ENCODE results near the gene TTPAL.

TTPAL gene, protein sequence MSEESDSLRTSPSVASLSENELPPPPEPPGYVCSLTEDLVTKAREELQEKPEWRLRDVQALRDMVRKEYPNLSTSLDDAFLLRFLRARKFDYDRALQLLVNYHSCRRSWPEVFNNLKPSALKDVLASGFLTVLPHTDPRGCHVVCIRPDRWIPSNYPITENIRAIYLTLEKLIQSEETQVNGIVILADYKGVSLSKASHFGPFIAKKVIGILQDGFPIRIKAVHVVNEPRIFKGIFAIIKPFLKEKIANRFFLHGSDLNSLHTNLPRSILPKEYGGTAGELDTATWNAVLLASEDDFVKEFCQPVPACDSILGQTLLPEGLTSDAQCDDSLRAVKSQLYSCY

DNA sequence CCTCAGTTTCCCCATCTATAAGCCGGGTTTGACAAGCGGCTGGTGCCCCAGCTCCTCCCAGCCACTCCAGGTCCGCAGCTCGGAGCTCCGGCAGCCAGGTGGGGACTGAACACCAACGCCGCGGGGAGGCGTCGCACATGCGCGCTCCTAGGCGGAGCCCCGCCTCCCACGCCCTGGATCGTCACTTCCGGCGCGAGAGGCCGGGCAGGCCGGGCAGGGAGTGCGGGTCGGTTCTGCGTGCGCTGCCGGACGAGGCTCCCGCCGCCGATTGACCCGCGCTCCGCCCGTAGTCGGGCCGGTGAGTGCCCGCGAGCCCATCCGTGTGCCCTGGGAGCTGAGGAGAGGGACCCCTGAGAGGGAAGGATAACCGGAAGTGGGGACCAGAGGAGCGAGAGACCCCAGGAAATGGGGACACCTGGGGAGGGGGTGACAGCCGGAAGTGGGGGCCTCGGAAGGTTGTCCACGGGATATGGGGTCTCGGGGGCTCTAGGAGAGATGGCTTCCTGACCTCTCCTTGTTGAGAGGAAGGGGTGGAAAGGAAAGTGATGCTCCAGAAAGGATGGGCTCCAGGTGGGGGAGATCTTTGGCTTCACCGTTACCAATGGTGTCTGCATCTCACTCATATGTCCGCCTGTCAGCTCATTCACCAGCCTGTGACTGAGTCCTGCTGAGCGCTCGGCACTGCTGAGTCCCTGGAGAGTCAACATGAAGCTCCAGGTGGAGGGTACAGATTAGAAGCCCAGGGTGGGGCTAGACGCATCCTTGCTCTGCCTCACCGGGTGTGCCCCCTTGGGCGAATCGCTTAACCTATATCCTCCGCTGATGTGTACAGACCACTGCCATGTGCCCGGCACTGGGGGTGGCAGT lies at the start of gene TTPAL:
Gene TTPAL, plus strand, starts transcription at position 181 of the 867 bp plus-strand sequence. CDS start 4,126 bp downstream, outside the sequence.
- peak; percentile 91 for DNase-seq (ENCODE audit: low spot score)

DNA sequence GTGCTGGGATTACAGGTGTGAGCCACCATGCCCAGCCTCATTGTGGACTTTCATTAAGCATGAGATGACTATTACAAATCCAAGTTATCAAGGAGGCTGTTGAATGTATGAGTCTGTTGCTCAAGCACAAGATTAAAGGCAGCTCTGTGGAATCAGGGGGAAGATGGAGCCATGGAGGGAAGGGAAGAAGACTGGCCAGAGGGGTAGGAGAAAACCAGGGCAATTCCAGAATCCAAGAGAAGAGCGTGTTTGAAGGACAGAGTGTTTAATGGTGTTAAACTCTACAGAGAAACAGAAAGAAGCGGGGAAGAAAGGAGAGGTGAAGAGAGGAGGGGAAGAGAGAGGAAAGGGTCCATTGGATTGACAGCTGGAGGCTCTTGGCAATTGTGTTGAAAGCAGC lies 49.8 kb upstream of the TTPAL start:
- no peak for DNase-seq (ENCODE audit: low spot score)

DNA sequence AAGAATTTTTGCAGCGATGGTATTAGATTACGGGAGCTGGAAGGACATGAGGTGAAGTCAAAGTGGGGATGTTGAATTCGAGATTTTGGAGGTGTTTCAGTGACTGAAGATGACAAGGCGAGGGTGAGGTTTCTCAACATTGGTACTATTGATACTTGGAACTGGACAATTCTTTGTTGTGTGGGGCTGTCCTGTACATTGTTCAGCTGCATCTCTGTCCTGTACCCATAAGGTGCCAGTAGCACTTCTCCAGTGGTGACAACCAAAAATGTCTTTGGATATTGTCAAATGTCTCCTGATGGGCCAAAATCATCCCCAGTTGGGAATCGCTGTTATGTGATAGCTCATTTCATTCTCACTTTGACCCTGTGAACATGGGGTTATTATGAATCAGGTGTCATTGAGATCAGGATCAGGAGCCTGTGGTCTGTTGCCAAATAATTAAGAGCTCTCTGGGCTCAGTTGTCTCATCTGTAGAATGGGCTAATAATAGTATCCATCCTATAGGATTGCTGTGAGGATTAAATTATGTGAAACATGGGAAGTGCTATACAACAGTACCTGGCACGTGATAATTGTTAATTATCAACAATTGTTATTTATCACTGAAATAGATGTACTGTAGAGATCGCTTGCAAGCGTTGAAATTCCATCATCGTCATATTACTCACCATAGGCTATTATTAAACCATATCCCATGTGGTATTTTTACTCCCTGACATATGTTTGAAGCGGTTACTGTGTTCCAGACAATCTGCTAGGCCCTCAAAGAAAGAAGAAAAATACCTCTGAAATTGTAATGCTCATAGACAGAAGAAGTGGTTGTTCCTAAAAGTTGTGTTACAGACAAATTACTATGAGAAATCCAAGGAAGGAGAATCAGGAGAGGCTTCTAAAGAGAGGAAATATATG lies 48.5 kb upstream of the TTPAL start:
- DNase-seq (ENCODE audit: low spot score) = no peak

DNA sequence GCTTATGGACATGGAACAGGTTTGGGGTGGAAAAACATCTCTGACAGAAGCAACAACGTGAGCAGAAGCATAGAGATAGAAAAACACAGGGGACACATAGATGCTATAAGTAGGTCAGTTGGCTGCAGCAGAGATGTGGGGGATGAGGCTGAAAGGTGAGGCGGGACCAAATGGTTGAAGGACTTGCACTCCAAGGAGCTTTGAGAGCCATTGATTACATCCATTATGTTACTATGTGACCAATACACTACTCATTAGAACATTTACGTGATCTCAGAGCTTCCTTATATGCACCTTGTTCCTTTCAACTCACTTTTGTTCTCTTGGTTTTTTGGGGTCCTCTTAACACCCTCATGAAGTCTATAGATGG lies 47.9 kb upstream of the TTPAL start:
- no peak for DNase-seq (ENCODE audit: low spot score)

DNA sequence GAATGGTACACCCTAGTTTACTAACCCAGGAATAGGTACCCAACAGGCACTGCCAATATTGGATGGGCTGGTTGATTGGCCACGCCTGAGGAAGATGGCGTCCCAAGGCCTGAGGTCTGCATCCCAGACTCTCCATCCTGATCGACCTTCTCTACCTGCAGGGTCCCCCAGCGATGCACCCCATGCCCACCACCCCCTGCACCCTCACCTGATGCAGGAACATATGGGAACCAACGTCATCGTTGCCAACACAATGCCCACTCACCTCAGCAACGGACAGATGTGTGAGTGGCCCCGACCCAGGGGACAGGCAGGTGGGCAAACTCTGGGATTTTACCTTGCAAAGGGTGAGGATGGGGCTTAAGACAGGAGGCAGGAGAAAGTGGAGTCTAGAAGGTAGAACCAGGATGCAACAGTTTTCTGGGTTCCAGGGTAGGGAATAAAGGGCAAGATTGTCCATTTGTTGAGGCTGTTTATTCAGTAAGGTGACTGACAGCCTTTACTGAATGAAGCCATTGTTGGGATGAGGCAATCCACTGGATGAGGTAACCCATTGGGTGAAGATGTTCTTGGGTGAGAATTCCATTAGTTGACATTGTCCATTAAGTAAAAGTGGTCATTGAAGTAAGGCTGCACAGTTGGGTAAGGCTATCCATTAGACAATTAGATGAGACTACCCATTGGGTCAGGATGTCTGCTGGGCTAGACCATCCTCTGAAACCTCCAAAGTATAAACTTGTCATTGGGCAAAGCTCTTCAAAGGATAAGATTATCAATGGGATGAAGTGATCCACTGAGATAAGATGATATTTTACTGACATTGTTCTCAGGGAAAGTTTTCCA lies 47.3 kb upstream of the TTPAL start:
- no peak for DNase-seq (ENCODE audit: low spot score)

DNA sequence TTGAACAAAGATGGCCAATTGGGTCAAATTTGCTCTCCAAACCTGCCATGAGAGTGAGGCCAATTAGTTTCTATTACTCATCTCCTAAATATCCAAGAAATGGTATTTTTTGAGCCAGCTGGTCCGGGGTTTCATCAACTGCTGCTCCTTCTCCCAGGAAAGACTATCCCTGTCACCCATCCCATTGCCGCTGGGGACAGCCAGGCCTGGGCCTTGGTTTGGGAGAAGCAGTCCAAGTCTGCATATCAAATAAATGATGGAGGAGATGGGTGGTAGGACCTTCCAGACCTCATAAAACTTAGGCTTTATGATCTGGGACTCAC lies 46.7 kb upstream of the TTPAL start:
- DNase-seq (ENCODE audit: low spot score) = no peak

DNA sequence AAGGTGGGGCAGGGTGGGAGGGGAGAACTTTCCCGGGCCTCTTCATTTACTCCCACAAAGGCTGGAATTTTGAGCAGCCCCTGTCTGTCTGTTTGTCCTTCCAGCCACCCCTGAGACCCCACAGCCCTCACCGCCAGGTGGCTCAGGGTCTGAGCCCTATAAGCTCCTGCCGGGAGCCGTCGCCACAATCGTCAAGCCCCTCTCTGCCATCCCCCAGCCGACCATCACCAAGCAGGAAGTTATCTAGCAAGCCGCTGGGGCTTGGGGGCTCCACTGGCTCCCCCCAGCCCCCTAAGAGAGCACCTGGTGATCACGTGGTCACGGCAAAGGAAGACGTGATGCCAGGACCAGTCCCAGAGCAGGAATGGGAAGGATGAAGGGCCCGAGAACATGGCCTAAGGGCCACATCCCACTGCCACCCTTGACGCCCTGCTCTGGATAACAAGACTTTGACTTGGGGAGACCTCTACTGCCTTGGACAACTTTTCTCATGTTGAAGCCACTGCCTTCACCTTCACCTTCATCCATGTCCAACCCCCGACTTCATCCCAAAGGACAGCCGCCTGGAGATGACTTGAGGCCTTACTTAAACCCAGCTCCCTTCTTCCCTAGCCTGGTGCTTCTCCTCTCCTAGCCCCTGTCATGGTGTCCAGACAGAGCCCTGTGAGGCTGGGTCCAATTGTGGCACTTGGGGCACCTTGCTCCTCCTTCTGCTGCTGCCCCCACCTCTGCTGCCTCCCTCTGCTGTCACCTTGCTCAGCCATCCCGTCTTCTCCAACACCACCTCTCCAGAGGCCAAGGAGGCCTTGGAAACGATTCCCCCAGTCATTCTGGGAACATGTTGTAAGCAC lies 46.0 kb upstream of the TTPAL start:
- no peak for DNase-seq (ENCODE audit: low spot score)

DNA sequence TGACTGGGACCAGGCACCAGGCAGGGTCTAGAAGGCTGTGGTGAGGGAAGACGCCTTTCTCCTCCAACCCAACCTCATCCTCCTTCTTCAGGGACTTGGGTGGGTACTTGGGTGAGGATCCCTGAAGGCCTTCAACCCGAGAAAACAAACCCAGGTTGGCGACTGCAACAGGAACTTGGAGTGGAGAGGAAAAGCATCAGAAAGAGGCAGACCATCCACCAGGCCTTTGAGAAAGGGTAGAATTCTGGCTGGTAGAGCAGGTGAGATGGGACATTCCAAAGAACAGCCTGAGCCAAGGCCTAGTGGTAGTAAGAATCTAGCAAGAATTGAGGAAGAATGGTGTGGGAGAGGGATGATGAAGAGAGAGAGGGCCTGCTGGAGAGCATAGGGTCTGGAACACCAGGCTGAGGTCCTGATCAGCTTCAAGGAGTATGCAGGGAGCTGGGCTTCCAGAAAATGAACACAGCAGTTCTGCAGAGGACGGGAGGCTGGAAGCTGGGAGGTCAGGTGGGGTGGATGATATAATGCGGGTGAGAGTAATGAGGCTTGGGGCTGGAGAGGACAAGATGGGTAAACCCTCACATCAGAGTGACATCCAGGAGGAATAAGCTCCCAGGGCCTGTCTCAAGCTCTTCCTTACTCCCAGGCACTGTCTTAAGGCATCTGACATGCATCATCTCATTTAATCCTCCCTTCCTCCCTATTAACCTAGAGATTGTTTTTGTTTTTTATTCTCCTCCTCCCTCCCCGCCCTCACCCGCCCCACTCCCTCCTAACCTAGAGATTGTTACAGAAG lies 45.2 kb upstream of the TTPAL start:
- DNase-seq (ENCODE audit: low spot score) = no peak

DNA sequence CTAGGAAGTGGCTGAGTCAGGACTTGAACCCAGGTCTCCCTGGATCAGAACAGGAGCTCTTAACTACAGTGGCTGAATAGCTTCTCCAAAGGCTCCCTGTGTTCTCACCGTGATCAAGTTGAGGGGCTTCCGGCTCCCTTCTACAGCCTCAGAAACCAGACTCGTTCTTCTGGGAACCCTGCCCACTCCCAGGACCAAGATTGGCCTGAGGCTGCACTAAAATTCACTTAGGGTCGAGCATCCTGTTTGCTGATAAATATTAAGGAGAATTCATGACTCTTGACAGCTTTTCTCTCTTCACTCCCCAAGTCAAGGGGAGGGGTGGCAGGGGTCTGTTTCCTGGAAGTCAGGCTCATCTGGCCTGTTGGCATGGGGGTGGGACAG lies 44.6 kb upstream of the TTPAL start:
- DNase-seq (ENCODE audit: low spot score) = no peak

DNA sequence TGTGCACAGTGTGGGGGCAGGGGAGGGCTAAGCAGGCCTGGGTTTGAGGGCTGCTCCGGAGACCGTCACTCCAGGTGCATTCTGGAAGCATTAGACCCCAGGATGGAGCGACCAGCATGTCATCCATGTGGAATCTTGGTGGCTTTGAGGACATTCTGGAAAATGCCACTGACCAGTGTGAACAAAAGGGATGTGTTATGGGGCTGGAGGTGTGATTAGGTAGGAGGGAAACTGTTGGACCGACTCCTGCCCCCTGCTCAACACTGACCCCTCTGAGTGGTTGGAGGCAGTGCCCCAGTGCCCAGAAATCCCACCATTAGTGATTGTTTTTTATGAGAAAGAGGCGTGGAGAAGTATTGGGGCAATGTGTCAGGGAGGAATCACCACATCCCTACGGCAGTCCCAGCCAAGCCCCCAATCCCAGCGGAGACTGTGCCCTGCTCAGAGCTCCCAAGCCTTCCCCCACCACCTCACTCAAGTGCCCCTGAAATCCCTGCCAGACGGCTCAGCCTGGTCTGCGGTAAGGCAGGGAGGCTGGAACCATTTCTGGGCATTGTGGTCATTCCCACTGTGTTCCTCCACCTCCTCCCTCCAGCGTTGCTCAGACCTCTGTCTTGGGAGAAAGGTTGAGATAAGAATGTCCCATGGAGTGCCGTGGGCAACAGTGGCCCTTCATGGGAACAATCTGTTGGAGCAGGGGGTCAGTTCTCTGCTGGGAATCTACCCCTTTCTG lies 44.0 kb upstream of the TTPAL start:
- no peak for DNase-seq (ENCODE audit: low spot score)

DNA sequence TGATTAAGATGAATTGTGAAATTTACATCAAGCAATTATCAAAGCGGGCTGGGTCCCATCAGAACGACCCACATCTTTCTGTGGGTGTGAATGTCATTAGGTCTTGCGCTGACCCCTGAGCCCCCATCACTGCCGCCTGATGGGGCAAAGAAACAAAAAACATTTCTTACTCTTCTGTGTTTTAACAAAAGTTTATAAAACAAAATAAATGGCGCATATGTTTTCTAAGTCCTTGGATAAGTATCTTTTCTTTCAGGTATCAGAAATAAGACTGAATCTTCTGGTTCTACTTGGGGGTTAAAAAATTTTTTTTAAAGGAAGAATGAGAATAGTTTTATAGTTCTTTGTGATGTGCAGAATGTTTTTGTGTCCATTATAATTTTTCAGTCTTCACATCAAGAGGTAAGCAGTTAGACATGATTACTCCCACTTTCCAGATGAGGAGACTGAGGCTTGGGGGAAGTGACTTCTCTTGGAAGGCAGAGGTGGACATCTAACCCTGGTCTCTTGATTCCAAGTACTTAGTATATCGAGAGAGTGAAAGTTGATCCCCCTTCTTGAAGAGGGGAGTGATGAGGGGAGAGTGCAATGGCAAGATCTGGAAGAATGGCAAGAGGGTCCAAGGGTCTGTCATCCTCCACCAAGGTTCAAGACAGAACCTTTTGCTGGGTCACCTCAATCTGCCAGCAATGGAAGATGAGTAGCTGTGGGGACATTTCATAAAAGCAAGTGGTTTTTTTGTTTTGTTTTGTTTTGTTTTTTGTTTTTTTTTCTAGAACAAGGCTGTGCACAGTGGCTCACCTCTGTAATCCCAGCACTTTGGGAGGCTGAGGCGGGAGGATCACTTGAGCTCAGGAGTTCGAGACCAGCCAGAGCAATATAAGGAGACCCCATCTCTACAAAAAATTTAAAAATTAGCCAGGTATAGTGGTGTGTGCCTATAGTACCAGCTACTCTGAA lies 42.8 kb upstream of the TTPAL start:
- no peak for DNase-seq (ENCODE audit: low spot score)

DNA sequence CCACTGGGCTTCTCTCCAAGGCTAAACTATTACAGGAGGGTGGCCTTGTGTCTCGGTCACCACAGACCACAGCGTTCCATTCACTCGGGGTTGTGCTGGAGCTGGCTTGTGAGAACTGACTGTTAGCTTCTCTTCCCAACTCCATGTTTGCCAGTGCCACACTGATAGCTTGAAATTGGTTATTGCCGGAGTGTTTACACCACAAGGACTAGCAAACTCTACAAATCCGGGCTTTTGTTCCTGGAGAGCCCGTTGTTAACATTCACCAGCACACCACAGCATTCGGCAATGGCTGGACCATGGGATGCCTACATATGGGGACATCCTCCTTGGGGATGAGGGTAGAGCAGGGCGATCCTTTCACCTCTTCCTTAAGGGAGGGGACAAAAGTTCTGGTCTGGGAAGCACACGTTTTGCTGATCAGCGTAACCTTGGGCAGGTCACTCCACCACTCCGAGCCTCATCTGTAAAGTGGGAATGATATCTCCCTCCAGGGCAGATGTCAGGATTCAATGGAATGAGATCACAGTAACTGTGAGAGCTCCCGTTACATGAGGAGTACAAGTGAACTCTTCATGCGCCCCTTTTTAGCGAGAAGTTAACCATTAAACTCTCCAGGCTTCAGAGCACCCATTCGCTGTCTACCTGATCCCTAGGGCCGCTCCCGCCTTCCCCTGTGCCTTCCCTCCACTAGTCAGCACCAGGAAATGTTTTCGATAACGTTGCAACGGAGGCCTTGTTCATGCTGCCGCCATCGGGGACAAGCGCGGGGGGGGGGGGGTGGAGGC lies 41.7 kb upstream of the TTPAL start:
- no peak for DNase-seq (ENCODE audit: low spot score)

DNA sequence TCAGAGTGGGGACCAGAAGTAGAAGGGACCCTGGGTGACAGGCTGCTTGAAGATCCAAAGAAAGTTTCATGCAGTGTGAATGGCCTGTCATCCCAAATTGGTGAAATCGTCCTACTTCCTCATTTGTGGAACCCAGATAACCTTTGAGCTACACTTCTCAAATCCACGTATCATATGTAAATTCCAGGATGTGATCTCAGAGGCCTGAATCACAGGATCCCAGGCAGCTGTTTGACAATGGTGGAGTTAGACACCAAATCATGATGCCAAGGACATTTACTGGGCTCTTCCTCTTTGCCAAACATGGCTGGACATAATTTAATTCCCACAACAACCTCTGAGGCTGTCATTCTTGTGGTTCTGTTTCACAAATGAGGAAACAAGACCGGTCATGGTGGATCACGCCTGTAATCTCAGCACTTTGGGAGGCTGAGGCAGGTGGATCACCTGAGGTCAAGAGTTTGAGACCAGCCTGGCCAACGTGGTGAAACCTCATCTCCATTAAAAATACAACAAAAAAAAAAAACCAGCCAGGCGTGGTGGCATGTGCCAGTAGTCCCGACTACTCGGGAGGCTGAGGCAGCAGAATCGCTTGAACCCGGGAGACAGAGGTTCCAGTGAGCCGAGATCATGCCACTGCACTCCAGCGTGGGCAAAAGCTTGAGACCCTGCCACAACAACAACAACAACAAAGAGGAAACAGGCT lies 39.9 kb upstream of the TTPAL start:
- no peak for DNase-seq (ENCODE audit: low spot score)

DNA sequence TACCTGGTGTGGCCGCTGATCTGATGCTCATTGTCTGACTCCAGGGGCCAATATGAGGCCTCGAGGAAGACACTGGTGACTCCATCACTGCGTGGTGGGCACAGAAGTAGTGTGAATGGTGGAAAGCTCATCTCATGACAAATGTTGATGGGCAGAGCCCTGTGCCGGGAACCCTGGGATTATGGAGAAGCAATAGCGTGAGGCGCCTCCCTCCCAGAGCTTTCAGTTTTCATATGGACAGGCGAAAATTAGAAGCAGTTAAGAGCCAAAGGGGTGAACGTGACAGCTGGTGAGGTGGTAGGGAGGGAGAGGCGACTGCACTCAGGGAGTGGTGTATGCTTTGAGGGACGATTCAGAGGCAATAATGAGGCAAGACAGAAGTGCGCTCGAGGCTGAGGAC lies 39.3 kb upstream of the TTPAL start:
- DNase-seq (ENCODE audit: low spot score) = no peak

DNA sequence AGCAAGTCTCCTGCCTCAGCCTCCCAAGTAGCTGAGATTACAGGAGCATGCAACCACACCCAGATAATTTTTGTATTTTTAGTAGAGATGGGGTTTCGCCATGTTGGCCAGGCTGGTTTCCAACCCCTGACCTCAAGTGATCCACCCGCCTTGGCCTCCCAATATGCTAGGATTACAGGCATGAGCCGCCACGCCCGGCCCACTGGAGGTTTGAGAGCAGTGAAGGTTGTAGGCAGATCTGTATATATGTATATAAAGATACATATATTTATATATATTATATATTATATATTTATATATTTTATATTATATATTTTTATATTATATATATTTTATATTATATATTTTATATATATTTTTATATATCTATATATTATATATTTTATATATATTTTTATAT lies 38.2 kb upstream of the TTPAL start:
- no peak for DNase-seq (ENCODE audit: low spot score)

DNA sequence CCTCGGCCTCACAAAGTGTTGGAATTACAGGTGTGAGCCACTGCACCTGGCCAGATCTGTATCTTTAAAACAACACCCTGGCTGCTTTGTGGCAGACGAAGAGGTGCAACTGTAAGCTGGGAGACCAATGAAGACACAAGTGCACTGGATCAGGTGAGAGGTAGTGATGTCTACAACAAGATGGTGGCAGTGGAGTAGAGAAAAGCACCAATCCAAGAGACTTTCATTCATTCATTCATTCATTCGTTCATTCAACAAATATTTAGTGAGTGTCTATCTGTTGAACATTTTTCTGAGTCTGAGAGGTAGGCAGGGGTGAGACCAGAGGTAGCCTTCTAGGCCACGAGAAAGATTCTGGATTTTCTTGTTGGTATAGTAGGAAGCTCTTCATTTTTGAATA lies 36.9 kb upstream of the TTPAL start:
- no peak for DNase-seq (ENCODE audit: low spot score)

DNA sequence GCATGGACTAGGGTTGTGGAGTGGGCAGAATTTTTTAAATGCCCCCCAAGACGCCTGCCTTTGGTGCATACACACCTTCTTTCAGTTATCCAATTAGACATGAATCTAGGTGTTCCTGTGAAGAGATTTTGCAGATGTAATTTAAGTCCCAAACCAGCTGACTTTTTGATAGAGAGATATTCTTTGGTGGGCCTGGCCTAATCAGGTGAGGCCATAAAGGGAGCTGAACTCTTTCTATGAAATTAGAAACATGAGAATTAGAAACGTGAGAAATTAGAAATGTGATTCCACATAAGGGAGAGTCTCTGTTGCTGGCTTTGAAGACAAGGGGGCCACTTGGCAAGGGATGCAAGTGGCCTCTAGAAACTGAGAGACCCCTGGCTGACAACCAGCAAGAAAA lies 36.4 kb upstream of the TTPAL start:
- no peak for DNase-seq (ENCODE audit: low spot score)

All from ecto neural progenitor cell (in vitro differentiated cells).